Endothelial cell (in vitro differentiated cells): ENCODE results near the gene CD8B2. TPM values are rescaled to one million over a fixed set of nuclear protein-coding genes. Genes with fewer than 3 reads are reported as not detected.

Source experiments
- DNase-seq: peaks from one replicate; pipeline ENCODE4 v3.0.0; 2021; ENCODE audit warnings: low spot score
- H3K27ac Mint-ChIP-seq: one replicate; pipeline ENCODE4 v1.8.0; 2021; ENCODE audit warnings: mixed read lengths, inconsistent platforms; ENCODE audit not compliant: unreplicated experiment
- H3K27me3 Mint-ChIP-seq: one replicate; pipeline ENCODE4 v1.8.0; 2021; ENCODE audit warnings: mild to moderate bottlenecking, moderate library complexity, mixed read lengths, inconsistent platforms; ENCODE audit not compliant: unreplicated experiment
- H3K36me3 Mint-ChIP-seq: one replicate; pipeline ENCODE4 v1.8.0; 2021; ENCODE audit warnings: mild to moderate bottlenecking, low read depth, mixed read lengths, inconsistent platforms; ENCODE audit not compliant: unreplicated experiment
- H3K4me1 Mint-ChIP-seq: one replicate; pipeline ENCODE4 v1.8.0; 2021; ENCODE audit warnings: mild to moderate bottlenecking, mixed read lengths, inconsistent platforms; ENCODE audit not compliant: unreplicated experiment
- H3K4me3 Mint-ChIP-seq: one replicate; pipeline ENCODE4 v1.8.0; 2021; ENCODE audit warnings: mild to moderate bottlenecking, mixed read lengths, inconsistent platforms; ENCODE audit not compliant: unreplicated experiment
- H3K9me3 Mint-ChIP-seq: one replicate; pipeline ENCODE4 v1.8.0; 2021; ENCODE audit warnings: mixed read lengths, inconsistent platforms; ENCODE audit not compliant: unreplicated experiment
- total RNA-seq: library from RNA; stranded (reverse); fragmentation: NEBNext Ultra II Directional; extraction: Animal tissue kit (Norgen Biotek cat#: 25700); gene quantifications from one replicate; pipeline ENCODE4 v1.2.1, GENCODE V29; 2021; ENCODE audit not compliant: unreplicated experiment
- TF ChIP-seq, protein P1 (sequence below): fragments of 200-600 bp; sonication (generic); IDR thresholded peaks from one replicate; pipeline ENCODE4 v1.5.0; 2021; ENCODE audit warnings: antibody characterized with exemption; ENCODE audit not compliant: unreplicated experiment

The CD8B2 gene
- total RNA-seq, 1 donor from 2014 or later = 0.05 TPM

DNA sequence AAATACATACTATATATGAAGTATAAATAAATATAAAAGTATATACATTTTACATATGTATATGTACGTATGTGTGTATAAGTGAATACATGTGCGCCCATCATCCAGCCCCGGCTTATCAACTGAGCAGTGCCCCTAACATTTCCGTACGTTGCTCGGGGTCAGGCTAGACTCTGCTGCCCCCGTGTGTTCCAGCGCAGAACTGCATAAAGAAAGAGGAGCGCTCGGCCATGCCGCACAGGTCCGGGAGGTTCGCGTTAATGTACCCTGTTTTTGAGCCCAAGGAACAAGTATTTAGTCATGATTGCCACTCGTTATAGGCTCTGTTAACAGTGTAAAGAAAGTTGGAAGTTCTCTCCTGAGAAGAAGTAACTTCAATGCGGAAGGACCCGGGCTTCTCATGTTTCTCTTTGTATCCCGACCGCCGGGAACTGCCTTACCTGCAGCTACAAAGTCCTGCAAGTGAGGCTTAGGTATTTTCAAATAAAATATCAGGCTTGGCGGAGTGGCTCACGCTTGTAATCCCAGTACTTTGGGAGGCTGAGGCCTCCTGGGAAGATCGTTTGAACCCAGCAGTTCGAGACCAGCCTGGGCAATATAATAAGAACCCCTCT, 55.7 kb downstream of the CD8B2 start:
- Mint-ChIP-seq H3K27ac (no peak overlapping the region), H3K4me1 (no peaks in the 10 kb centered on the region), H3K36me3 (no peaks in the 10 kb centered on the region), H3K4me3 (peak overlapping the region; percentile 17), H3K9me3 (no peaks in the 10 kb centered on the region), H3K27me3 (peaks cover 2% of the 10 kb centered on the region)
- DNase-seq = peak; percentile 85
- TF ChIP-seq, protein P1, sequence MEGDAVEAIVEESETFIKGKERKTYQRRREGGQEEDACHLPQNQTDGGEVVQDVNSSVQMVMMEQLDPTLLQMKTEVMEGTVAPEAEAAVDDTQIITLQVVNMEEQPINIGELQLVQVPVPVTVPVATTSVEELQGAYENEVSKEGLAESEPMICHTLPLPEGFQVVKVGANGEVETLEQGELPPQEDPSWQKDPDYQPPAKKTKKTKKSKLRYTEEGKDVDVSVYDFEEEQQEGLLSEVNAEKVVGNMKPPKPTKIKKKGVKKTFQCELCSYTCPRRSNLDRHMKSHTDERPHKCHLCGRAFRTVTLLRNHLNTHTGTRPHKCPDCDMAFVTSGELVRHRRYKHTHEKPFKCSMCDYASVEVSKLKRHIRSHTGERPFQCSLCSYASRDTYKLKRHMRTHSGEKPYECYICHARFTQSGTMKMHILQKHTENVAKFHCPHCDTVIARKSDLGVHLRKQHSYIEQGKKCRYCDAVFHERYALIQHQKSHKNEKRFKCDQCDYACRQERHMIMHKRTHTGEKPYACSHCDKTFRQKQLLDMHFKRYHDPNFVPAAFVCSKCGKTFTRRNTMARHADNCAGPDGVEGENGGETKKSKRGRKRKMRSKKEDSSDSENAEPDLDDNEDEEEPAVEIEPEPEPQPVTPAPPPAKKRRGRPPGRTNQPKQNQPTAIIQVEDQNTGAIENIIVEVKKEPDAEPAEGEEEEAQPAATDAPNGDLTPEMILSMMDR = peak; percentile 88

DNA sequence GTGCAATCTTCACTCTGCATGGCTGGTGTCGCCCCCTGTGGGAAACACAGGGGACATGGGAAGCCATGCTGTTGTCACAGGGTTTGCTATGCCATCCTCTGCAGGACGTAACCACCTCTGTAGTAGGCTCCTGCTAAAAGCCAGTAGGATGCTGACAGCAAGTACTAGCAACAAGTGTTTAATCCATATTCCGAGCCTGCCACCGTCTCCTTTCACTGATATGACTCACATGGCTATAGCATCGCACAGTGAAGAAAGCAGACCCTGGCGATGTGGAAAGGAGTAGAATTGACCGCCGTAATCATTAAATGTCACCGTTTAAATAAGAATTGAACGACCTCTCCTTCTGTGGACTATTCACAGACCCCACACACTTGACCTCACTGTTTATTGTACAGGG, 57.8 kb downstream of the CD8B2 start:
- peaks cover 2% of the 10 kb centered on the region for H3K27me3 Mint-ChIP-seq
- H3K4me1 Mint-ChIP-seq = no peaks in the 10 kb centered on the region
- TF ChIP-seq, protein P1 = no peak
- no peak overlapping the region for H3K27ac Mint-ChIP-seq
- no peaks in the 10 kb centered on the region for H3K36me3 Mint-ChIP-seq
- no peak for DNase-seq
- H3K4me3 Mint-ChIP-seq = no peak overlapping the region
- H3K9me3 Mint-ChIP-seq = no peaks in the 10 kb centered on the region

DNA sequence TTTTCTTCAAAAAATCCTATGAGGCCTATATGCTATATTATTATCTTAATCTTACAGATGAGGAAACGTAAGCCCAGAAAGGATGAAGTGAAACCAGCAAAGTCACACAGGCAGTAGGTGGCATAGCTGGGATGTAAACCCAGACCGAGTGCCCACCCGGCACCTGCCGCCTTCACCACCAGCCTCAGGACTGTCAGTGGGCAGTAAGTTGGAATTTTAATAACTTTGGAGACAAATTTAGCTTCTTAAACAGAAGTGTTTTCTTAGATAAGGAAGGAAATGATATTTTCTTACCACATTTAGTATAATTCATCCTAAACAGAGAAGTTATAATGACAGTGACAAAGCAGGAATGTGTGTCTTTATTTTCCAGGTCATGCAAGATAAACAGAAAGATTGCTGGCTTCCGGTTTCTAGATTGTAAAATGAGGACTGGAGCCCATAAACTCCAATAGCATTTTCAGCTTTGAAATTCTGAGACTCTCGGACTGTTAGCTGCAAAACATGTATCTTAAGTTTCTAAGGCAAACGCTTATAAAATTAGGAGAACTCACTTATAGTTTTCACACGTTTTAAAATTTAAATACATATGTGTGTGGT, 59.3 kb downstream of the CD8B2 start:
- no peaks in the 10 kb centered on the region for H3K9me3 Mint-ChIP-seq
- no peaks in the 10 kb centered on the region for H3K36me3 Mint-ChIP-seq
- H3K4me1 Mint-ChIP-seq = no peaks in the 10 kb centered on the region
- H3K27ac Mint-ChIP-seq = no peak overlapping the region
- no peak for DNase-seq
- H3K27me3 Mint-ChIP-seq = peaks cover 2% of the 10 kb centered on the region
- TF ChIP-seq, protein P1 = no peak
- no peak overlapping the region for H3K4me3 Mint-ChIP-seq

DNA sequence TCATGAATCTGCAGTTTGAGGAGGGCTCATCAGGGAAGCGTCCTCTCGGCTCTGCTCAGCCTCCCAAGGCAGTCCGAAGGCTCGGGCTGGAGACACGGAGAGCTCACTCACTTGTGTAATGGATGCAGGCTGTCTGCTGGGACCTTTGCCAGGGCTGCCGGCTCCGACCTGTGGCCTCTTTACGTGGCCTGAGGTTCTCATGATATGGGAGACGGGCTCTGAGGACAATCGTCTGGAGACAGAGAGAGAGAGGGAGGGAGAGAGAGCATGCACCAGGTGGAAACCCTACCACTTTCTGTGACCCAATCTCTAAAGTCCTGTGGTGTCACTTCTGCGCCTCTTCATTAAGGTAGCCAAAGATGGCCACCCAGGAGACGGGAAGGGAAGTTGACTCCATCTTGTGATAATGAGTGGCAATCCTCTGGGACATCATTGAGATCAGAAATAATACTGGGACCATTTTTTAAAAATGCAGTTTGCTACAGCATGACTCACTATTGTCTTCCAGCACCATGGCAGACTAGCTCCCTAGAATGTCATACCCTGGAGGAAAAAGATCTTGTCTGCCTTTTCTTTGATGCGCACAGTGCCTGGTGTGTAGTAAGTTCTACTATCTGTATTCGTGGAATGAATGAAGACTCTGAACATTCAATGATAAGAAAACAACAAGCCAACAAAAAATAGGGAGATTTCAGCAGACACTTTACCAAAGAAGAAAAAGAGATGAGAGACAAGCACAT, 60.2 kb downstream of the CD8B2 start:
- TF ChIP-seq, protein P1 = no peak
- Mint-ChIP-seq H3K27ac (no peak overlapping the region), H3K9me3 (no peaks in the 10 kb centered on the region), H3K4me3 (no peak overlapping the region), H3K36me3 (no peaks in the 10 kb centered on the region), H3K4me1 (no peaks in the 10 kb centered on the region), H3K27me3 (peaks cover 2% of the 10 kb centered on the region)
- DNase-seq = no peak
